ENCODE data around the gene TBL3.

The TBL3 gene

DNA sequence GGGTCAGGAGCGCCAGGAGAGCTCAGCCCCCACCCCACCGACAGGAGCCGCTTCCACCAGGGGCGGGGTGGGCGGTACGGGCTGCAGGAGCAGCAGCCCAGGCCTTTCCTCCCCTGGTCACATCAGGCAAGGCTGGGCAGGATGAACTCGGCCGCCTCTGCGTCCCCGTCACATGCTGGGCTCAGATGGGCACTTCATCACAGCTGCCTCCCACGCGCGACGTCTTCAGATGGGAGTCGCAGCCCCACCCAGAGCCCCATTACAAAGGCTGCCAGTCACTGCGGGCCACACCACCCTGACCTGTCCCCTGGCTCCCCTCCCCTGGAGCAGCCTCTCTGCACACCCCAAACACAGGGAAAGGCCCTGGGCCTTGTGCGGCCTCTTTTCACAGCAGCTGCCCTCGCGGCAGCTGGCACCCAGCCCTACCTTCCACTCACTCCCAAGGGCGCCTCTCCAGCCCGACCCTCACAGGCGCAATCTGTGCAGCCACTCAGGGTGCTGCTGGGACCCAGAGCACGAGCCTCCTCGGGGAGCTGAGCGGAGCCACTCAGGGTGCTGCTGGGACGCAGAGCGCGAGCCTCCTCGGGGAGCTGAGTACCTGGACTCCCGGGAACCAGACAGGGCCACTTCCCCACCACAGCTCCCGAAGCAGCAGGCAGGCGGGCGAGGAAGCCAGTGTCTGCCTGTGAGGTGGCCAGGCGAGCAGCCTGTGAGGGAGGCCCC is 33.1 kb downstream of the TBL3 start:
- Histone ChIP-seq H3K27ac (no peak overlapping the region), H3K4me3 (no peak overlapping the region)
- TF ChIP-seq, protein P1, sequence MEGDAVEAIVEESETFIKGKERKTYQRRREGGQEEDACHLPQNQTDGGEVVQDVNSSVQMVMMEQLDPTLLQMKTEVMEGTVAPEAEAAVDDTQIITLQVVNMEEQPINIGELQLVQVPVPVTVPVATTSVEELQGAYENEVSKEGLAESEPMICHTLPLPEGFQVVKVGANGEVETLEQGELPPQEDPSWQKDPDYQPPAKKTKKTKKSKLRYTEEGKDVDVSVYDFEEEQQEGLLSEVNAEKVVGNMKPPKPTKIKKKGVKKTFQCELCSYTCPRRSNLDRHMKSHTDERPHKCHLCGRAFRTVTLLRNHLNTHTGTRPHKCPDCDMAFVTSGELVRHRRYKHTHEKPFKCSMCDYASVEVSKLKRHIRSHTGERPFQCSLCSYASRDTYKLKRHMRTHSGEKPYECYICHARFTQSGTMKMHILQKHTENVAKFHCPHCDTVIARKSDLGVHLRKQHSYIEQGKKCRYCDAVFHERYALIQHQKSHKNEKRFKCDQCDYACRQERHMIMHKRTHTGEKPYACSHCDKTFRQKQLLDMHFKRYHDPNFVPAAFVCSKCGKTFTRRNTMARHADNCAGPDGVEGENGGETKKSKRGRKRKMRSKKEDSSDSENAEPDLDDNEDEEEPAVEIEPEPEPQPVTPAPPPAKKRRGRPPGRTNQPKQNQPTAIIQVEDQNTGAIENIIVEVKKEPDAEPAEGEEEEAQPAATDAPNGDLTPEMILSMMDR (IDR thresholded peaks at IDR 0.05), result no peak
- DNase-seq (ENCODE audit: low spot score), result no peak

DNA sequence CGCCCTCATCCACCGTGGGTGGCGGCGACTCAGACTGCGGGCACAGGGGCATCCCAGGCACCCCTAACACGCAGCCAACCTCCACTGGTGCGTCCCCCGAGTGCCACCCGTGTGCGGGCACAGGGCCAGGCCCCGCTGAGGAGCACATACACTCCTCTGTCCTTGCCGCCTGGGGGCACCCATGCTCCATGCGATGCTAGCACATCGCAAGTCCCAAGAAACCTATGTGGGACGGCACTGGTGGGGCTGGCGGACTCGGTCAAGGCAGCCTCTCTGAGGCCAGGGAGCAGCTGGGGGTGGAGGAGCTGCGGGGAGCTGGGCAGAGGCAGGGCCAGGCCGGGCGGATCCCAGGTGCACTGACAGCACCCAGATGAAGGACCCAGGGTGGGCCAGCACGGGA is 33.8 kb downstream of the TBL3 start:
- DNase-seq (ENCODE audit: low spot score), result no peak
- TF ChIP-seq, protein P1 (IDR thresholded peaks at IDR 0.05), result no peak
- Histone ChIP-seq H3K27ac (no peak overlapping the region), H3K4me3 (no peak overlapping the region)

- DNase-seq (ENCODE audit: low spot score), result no peak
- TF ChIP-seq, protein P1 (IDR thresholded peaks at IDR 0.05), result no peak
- no peak overlapping the region for H3K27ac ChIP-seq
- no peak overlapping the region for H3K4me3 ChIP-seq
Observed at GRCh38 chr16:2006317-2006716, 34.5 kb downstream of the TBL3 start.

DNA sequence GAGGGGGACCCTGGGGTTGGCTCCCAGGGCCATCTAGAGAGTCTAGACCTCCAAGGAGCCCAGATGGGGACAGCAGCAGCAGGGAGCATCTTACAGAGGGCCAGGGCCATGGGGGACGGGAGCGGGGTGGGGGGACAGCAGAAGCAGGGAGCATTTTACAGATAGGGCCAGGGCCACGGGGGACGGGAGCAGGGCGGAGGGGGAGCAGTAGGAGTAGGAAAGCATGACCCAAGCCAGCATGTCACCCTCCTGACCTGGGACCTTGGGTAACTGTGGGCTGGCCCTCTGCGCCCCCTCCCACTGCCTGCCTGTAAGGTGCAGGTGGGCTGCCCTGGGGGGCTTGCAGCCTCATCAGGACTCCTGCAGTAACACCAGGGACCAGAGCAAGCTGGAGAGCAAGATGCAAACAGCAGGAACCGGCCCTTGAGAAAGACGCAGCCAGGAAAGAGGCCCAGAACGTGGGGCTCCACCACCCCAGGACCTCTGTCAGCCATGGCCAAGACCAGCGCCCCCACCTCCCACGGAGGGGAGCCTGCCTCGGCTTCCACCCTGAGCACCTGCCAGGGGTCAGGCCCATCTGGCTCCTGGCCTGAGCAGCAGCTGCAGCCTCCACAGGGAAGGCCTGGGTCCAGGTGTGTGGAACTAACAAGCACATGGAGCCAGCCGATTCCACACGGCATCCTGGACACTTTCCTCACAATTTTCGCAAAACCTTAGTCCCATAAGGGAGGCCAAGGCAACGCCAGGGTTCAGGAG is 35.4 kb downstream of the TBL3 start:
- Histone ChIP-seq H3K4me3 (peak overlapping the region; percentile 19), H3K27ac (no peak overlapping the region)
- TF ChIP-seq, protein P1 (IDR thresholded peaks at IDR 0.05), result no peak
- DNase-seq (ENCODE audit: low spot score), result no peak

DNA sequence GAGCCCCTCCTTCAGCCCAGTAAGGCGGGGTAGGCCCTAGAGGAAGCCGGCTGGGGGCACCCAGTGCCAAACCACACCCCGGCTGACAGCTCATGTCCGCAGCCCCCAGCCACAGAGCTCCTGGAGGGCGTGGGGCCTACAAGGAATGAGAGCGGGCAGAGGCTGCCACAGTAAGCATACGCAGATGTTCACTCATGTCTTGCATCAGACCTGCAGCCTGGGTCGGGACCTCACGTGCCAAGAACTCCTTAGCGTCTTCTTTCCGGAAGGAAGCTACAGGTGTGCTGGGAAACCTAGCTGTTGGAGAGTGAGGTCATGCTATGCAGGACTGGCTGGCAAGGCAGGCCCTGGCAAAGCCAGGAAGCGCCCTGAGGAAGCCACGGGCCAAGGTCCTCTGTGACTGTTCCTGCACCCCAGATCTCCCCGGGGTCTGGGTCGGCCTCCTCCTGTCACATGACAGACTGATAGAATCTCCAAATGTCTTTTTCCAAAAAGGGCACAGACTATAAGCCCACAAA is 36.2 kb downstream of the TBL3 start:
- TF ChIP-seq, protein P1 (IDR thresholded peaks at IDR 0.05), result no peak
- Histone ChIP-seq H3K4me3 (peak overlapping the region; percentile 85), H3K27ac (no peak overlapping the region)
- no peak for DNase-seq (ENCODE audit: low spot score)

DNA sequence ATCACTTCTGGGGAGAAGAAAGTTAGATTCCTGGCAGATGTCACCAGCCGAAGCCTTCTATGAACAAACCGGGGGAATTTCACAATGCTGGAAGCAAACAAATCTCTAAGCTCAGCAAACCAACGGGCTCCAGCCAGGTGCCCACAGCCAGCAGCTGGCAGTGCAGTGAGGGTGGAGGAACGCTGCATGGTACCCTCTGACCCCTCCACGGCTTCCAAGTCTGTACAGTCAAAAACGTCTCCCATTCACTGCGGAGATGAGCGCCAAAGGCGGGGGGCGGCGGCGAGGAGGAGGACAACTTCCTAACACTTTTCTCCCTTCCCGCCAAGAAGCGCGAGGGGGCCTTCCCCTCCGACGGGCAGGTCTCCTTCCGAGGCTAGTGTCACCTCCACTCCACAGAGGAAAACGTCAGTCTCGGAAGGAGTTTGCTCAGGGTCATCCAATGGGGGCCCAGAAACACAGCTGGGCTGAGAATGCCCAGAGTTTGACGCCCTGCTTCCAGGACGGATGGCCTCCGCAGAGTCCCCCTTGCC is 36.8 kb downstream of the TBL3 start:
- H3K27ac ChIP-seq, result peak overlapping the region; percentile 21 to 96
- peak overlapping the region; percentile 85 for H3K4me3 ChIP-seq
- TF ChIP-seq, protein P1 (IDR thresholded peaks at IDR 0.05), result no peak
- no peak for DNase-seq (ENCODE audit: low spot score)

Measured in coronary artery (tissue), 2 donors.